Psoas muscle (tissue), 8 donors: Measurements from ENCODE around the gene MGST2. TPM values are rescaled to one million over a fixed set of nuclear protein-coding genes. Genes with fewer than 3 reads are reported as not detected.

ENCODE experiments used
- ATAC-seq, 4 donors: fragments of 200-7000 bp; cut with Tn5 transposase; one replicate each; pipeline ENCODE4 v1.9.1; 2020; ENCODE audit warnings: moderate library complexity in 3 of 4, mild to moderate bottlenecking in 2 of 4
- DNase-seq, 2 donors: peaks; one replicate each; pipeline ENCODE4 v3.0.0-alpha.2; 2020
- H3K27ac ChIP-seq: fragments of 200-600 bp; one replicate; pipeline ENCODE4 v1.8.0; 2022
- H3K27me3 ChIP-seq, 3 donors: fragments of 200-600 bp in 1 of 3; one replicate each; pipeline versions ENCODE4 v1.6.1 to v1.8.0; 2013 to 2022; ENCODE audit warnings: low read length in 2 of 3, mild to moderate bottlenecking in 2 of 3, moderate library complexity in 1 of 3; ENCODE audit not compliant: insufficient read depth in 3 of 3
- H3K36me3 ChIP-seq, 2 donors: fragments of 200-600 bp in 1 of 2; one replicate each; pipeline versions ENCODE4 v1.6.1 to v1.8.0; 2013 to 2022; ENCODE audit warnings: low read depth in 1 of 2, mild to moderate bottlenecking in 1 of 2, moderate library complexity in 1 of 2; ENCODE audit not compliant: insufficient read depth in 1 of 2
- H3K4me1 ChIP-seq: fragments of 200-600 bp; one replicate; pipeline ENCODE4 v1.8.0; 2022
- H3K4me3 ChIP-seq: fragments of 200-600 bp; one replicate; pipeline ENCODE4 v1.8.0; 2022; ENCODE audit warnings: mild to moderate bottlenecking
- H3K9me3 ChIP-seq: fragments of 200-600 bp; one replicate; pipeline ENCODE4 v1.8.0; 2022
- WGBS, 3 donors: extraction: QIAGEN DNeasy Blood & Tissue Kit; methylation state at CpG; one replicate each; pipeline versions ENCODE4 v1.1.6 to v1.1.7; 2013; 5-methylcytosine and 5-hydroxymethylcytosine counted together
- intact Hi-C, 2 donors: fragments of 100-400 bp; cut with DNase I; formaldehyde crosslinking; loops; one replicate each; pipeline versions ENCODE4 v1.11.0 to v1.14.2; 2022
- polyA plus RNA-seq, 3 donors: library from polyadenylated mRNA; stranded (reverse); fragments of 200-250 nt; gene quantifications; one replicate each; pipeline ENCODE4 v1.2.3, GENCODE V29; 2013
- total RNA-seq, 4 donors: library from RNA; stranded (reverse); fragmentation: NEBNext Ultra II Directional in 2 of 4; extraction: Animal tissue kit (Norgen Biotek cat#: 25700) in 2 of 4; gene quantifications; one replicate each; pipeline versions ENCODE4 v1.2.1 to v1.2.4, GENCODE V29; 2021 to 2023
- TF ChIP-seq, protein P1 (sequence below): fragments of 200-600 bp; IDR thresholded peaks from one replicate; pipeline ENCODE4 v1.8.0; 2022; ENCODE audit warnings: antibody characterized with exemption
- donor health status: healthy with polysubstance abuse.
- donor health status: DM: no; HTN: no; CAD: no; lungs with moderate emphysema.
- donor health status: Bipolar disorder and iron deficiency.
- donor health status: healthy.
- donor health status: DM: yes; HTN: yes; CAD: no.
- donor health status: DM: no; HTN: no; CAD: no.
- donor health status: DM: no; HTN: no; CAD: no.
- donor health status: DM: yes; HTN: yes; CAD: no.

MGST2 gene
- total and polyA plus RNA-seq, 7 donors: 18.2 to 56.2 (median 46.8) TPM

DNA sequence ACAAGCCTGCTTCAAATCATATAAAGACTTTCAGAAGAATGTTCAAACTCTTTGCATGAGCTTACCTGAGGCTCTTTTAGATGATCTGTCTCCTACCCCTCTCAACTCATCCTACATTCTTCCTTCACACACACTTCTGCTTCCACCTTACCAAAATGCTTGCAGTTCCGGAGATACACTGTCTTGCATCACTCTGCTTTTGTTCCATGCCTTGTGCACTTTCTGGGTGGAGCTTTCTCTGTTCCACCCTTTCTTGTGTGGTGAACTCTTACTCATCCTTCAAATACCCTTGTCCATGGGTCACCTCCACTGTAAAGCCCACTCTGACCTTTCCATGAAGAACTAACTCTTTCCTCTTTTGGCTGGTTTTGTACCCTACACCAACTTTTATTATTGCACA lies 18.4 kb upstream of the MGST2 start:
- Histone ChIP-seq H3K36me3 (no peaks in the 10 kb centered on the region), H3K27ac (no peak overlapping the region), H3K27me3 (no peaks in the 10 kb centered on the region), H3K4me3 (no peak overlapping the region), H3K4me1 (no peaks in the 10 kb centered on the region), H3K9me3 (no peaks in the 10 kb centered on the region)
- TF ChIP-seq, protein P1, sequence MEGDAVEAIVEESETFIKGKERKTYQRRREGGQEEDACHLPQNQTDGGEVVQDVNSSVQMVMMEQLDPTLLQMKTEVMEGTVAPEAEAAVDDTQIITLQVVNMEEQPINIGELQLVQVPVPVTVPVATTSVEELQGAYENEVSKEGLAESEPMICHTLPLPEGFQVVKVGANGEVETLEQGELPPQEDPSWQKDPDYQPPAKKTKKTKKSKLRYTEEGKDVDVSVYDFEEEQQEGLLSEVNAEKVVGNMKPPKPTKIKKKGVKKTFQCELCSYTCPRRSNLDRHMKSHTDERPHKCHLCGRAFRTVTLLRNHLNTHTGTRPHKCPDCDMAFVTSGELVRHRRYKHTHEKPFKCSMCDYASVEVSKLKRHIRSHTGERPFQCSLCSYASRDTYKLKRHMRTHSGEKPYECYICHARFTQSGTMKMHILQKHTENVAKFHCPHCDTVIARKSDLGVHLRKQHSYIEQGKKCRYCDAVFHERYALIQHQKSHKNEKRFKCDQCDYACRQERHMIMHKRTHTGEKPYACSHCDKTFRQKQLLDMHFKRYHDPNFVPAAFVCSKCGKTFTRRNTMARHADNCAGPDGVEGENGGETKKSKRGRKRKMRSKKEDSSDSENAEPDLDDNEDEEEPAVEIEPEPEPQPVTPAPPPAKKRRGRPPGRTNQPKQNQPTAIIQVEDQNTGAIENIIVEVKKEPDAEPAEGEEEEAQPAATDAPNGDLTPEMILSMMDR: no peak
- DNase-seq (no peak), ATAC-seq (no peak)
- 93 to 97% (median 96%) methylated on average over 1 of the region's 1 CpG for WGBS, 3 donors
- intact Hi-C loops: no loop called here

DNA sequence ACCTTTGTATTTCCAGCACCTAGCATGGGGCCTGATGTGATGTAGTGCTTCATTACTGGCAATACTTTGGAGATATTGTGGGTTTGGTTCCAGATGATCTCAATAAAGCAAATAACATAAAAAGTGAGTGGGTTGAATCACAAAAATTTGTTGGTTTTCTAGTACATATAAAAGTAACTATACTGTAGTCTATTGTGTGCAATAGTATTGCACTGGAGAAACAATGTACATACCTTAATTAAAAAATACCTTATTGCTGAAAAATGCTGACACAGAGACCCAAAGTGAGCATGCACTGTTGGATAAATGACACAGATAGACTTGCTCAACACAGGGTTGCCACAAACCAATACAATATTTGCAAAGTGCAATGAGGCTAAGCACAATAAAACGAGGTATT lies 17.7 kb upstream of the MGST2 start:
- Histone ChIP-seq H3K27me3 (no peaks in the 10 kb centered on the region), H3K36me3 (no peaks in the 10 kb centered on the region), H3K27ac (no peak overlapping the region), H3K9me3 (no peaks in the 10 kb centered on the region), H3K4me3 (no peak overlapping the region), H3K4me1 (no peaks in the 10 kb centered on the region)
- ATAC-seq (no peak), DNase-seq (no peak)
- WGBS, 3 donors: 92 to 97% (median 96%) methylated on average over 1 of the region's 1 CpG
- intact Hi-C loops: no loop called here
- TF ChIP-seq, protein P1: no peak

DNA sequence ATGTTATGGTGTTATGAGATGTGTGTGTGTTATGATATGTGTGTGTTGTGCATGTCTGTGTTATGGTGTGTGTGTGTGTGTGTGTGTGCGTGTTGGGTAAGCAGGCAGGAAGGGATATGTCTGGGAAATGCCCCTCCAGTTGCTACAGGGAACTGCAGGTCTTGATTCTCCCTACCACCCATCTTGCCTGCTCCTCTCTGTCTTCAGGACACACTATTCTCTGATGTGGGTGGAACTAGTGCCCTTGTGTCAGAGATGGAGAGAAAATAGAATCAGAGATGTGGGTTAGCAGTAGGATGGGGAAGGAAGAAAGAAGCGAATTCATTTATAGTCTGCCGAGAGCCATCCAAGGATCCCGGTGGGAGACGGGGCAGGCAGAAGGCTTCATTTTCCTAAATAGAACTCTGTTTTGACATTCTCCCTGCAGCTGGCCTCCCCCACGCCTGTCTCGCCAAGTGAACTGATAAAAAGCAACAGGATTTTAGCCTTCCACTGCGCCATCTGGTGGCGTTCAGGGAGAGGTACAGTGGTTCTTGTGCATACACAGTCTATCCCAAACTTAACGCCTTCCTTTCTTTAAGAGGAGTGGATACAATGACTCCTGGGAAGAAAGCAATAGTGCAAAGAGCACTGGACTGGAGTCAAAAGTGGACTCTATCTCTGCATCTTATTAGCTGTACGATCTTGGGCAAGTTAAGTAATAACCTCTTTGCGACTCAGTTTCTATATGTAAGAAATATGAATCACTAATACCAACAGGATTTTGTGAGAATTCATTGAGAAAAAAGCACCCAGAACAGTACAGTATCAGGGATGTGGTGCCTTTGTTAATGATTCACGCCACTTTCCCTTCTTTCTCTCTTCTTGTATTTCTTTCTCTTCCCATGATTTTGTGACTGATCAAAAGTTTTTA lies 14.1 kb upstream of the MGST2 start:
- 13 to 23% (median 17%) methylated on average over 13 of the region's 13 CpGs for WGBS, 3 donors
- Histone ChIP-seq H3K36me3 (no peaks in the 10 kb centered on the region), H3K4me3 (no peak overlapping the region), H3K27me3 (no peaks in the 10 kb centered on the region), H3K9me3 (no peaks in the 10 kb centered on the region), H3K4me1 (peaks cover 8% of the 10 kb centered on the region), H3K27ac (no peak overlapping the region)
- ATAC-seq (peak; percentile 70 to 93 (median 82)), DNase-seq (peak; percentile 83 to 88)
- TF ChIP-seq, protein P1: peak; percentile 94
- intact Hi-C loops: loop anchor here (1.0 to 5.0 kb wide), 3 partner anchors 48 to 154 kb away; no protein-coding TSS in a partner anchor

DNA sequence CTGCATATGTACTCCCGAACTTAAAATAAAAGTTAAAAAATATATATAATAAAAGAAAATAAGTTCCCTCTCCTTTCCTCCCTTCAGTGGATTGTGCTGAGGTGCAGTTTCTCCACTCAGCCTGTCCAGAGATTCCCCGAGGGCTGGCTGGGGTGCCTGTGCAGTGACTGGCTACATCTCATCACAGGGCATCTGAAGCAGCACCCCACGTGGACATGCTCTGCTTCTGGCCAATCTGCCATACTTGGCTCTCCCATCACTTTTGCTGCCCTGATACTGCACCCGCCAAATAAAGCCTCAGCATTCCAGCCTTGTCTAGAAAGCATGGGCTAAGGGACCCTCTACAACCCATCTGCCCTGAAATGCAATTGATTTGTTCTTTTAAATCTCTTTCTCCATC lies 11.1 kb upstream of the MGST2 start:
- DNase-seq (no peak), ATAC-seq (no peak)
- intact Hi-C loops: loop anchor here (5.0 kb wide), 2 partner anchors 52 to 157 kb away; no protein-coding TSS in a partner anchor
- no peaks in the 10 kb centered on the region for H3K36me3 ChIP-seq
- H3K4me1 ChIP-seq: peaks cover 9% of the 10 kb centered on the region
- no peak overlapping the region for H3K4me3 ChIP-seq
- H3K9me3 ChIP-seq: no peaks in the 10 kb centered on the region
- TF ChIP-seq, protein P1: no peak
- WGBS, 3 donors: 58 to 60% (median 60%) methylated on average over 4 of the region's 4 CpGs
- no peaks in the 10 kb centered on the region for H3K27me3 ChIP-seq
- no peak overlapping the region for H3K27ac ChIP-seq
